Ramos (cell line): ENCODE measurements around the gene TSPAN9.

Experiments used
- in situ Hi-C: fragments of 300-500 bp; cut with MboI; formaldehyde crosslinking; loops from one replicate; pipeline ENCODE4 v1.14.3; 2022; ENCODE audit warnings: low sequenced_read_pairs; ENCODE audit not compliant: unreplicated experiment

Gene TSPAN9

DNA sequence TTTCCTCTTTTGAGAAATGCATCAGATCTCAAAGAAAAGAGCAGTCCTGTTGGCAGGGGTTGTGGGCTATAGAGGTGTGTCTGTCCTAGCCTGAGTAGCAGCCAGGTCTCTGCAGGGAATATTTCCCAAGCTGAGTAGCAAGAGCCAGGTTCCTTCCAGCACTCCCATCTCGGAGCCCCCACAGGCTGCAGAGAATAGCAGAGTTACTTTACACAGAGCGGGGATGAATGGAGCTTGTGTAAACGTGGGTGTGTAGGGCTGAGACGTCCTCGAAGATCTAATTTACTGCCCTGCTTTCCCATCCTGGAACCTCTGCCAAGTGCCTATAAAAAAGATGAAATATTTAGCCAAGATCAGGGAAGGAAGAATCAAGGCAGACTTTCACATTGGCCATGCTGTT is 156.6 kb downstream of the TSPAN9 start:
- in situ Hi-C loops = no loop called here

DNA sequence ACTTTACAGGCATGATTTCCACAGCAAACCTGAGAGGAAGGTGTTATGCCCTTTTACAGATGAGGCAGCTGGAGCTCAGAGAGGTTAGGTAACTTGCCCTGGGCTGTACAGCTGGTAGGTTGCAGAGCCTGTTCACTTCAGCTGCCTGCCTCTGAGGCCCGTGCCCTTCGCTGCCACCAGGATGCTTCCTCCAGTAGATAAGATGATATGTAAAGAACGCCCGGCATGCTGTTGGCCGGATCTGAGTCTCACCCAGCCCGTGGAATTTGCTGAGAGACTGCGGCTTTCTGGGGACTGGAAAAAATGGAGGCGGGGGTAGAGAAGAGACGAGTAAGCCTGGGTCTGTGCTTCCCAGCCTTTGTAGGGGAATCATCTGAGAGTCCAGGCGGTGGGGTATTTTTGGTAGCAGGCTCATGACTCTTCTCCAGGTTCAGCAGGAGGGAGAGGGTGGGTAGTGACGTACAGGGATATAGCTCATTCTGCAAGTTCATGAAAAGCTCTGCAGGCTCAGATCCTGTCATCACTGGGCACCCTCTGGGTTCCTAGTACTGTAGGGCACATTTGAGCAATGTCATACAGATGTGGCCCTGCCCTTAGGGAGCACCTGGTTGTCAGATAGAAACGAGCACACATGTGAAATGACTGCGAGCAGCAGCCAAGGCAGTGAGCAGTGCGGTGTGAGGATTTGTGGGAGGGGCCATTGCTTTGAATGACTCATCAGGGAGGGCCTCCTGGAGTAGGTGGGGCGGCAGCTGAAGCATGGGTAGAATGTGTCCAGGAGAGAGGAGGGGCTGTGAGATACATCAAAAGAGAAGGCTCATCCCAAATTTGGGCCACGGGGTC is 159.4 kb downstream of the TSPAN9 start:
- in situ Hi-C loops = no loop called here

DNA sequence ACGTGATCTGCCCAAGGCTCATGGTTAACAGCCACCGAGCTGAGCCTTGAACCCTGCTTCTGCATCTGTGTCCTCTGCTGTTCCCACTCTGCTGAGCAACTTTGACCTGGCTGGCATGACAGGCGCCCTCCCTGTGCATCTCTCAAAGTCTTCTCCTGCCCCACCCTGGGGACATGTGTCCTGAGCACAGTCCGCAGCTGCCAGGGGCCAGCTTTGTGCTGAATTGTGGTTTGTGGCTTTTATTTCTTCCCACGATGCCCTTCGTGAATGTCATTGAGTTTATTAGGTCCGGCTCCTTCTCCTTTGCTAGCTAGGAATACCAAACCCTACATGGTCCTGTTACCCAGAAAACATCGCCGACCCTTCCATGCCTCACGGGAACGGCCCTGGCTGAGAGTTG is 161.0 kb downstream of the TSPAN9 start:
- in situ Hi-C loops = no loop called here

GRCh38 chr12:3241621-3242020 is 164.4 kb downstream of the TSPAN9 start:
- in situ Hi-C loops = no loop called here

GRCh38 chr12:3242199-3242863 is 165.2 kb downstream of the TSPAN9 start:
- in situ Hi-C loops = no loop called here

- in situ Hi-C loops = no loop called here
Observed at GRCh38 chr12:3243376-3244084, 166.4 kb downstream of the TSPAN9 start.

DNA sequence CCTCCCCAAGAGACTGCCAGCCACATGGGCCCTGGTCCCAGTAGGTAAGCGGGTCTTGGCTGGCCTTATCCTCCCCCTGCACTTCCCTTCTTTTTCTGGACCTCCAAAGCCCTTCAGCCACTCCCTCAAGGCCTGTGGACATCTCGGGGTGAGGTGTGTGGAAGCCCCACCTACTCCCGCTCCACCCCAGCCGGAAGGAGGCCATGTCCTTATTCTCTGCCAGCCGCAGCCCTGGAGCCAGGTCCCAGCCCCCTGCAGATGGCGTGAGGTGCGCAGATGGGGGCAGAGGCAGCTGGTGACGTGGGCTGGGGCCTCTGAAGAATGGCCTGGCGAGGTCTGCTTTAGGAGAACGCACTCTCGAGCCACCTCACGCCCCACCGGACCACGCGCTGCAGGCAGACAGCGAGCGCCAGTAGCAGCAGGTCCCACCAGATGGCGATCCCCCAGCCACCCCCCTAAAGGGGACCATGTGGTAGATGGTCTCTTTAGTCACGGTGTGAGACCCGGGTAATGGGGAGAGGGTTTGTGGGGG is 167.1 kb downstream of the TSPAN9 start:
- in situ Hi-C loops = no loop called here

DNA sequence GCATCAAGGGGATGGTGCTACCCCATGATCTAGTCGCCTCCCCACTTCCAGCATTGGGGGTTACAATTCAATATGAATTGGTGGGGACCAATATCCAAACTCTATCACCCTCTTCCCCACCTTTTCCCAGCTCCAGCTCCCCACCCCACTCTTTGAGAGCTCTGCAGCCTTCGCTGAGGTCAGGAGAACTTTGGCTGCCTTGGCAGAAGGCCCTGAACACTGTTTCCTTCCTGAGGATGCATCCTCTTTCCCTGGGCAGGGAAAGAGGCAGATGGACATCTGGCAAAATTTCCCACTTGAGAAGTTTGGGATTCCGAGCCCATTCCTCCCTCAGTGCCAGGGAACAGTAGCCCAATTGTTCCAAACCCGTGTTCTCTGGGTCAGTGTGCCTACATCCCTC is 169.1 kb downstream of the TSPAN9 start:
- in situ Hi-C loops = no loop called here

DNA sequence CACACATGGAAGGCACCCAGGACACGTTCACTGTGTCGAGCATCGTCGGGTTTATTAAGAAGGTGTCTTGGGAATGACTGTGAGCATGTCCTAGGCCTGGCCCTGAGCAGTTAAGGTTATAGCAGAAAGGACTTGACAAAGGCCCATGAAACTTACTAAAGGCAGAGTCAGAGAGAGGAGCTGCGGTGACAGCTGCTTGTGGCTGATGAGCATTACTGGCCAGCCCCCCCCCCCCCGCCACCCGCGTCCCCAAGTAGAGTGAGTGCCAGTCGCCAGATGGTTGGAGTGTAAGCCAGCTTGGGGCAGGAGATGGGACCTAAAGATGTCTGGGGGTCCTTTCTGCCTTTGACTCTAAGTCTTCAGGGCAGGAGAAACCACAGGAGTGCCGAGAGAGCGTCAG is 169.9 kb downstream of the TSPAN9 start:
- in situ Hi-C loops = no loop called here

DNA sequence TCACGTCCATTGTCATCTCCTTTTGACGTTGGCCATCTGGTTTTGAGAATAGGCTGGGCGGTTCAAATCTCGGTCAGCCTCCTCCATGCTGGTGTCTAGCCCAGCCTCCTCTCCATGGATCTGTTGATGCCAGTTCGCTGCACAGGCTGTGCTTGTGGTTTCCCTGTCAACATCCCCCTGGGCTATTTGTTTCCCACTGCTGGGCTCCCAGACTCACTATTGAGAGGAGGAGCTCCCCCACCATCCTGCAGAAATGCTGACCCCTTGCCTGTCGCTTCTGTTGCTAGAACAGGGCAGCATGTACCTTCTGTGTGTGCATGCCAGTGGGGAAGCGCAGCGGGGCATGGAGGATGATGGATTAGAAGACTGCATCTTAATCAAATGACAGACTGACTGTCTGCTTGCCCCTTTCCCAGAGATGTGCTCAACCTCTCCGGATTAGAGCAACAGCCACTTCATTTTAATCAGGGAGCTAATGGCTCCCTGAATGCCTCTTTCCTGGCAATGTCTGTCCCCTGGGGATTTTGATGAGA is 170.5 kb downstream of the TSPAN9 start:
- in situ Hi-C loops = no loop called here

DNA sequence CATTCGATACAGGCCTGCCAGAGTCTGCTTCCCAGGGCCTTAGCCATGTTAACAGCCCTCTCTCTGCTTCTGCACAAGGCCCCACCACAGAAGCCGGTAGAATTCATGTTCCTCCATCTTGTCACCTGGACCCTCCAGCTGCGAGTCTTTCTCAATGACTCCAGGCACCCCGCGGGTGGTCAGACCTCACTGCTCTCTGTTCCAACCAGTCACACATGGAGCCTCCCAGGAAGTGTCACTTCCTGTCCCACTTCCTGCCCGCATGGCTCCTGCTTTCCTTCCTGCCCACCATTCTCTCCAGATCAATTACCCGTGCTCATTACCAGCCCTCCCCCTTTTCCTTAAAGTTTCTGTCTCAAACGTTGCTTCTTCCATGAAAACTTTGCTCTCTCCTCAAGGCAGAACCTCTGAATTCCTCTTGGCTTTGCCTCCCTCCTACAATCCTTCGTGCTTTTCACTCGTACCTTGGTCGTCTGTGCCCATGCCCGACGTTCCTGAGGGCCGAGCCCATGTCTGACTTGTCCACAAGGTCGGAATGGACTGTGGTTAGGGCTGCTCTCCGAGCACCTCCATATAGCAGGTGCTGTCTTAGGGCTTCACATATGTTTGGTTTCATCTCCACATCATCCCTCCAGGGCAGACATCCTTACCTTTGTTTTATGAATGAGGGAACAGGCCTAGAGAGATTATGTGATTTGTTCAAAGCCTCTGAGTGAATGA is 172.1 kb downstream of the TSPAN9 start:
- in situ Hi-C loops = no loop called here

DNA sequence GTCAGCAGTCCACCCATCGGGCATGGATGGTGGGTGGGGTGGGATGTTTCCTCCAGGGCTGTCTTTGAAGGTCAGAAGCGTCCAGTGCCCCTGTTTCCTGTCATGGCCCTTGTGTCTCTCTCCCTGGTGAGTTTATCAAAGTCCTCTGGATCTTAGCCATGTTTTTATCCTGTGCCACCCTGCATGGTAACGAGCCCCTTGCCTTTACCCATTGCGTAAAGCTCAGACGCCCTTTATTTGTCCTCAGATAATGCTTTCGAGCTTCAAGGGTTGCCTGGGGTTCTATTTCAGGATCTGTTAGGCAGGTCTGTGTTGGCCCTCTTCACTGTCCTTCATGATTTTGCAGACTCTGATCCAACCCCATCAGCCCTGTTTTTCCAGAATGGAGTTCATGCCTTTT is 172.9 kb downstream of the TSPAN9 start:
- in situ Hi-C loops = no loop called here

GRCh38 chr12:3250576-3250975 is 173.4 kb downstream of the TSPAN9 start:
- in situ Hi-C loops = no loop called here

DNA sequence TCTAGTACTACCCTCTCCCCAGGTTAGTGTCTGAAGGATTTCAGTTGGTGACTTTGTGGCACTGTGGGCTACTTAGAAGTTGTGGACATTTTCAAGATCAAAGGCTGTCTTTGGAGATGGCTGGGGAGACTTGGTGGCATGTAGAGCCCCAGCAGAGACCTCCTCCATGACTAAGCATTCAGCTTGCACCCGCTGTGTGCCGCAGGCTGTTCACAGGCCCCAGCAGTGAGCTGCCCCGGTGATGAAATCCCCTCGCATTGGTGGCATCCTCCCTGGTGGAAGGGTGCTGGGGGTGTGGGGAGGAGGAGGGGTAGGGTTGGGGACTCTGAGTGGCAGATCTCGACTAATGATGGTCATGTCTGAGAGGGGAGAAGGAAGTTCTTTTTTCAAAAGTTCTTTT is 173.9 kb downstream of the TSPAN9 start:
- in situ Hi-C loops = no loop called here

GRCh38 chr12:3251691-3252090 is 174.5 kb downstream of the TSPAN9 start:
- in situ Hi-C loops = no loop called here

DNA sequence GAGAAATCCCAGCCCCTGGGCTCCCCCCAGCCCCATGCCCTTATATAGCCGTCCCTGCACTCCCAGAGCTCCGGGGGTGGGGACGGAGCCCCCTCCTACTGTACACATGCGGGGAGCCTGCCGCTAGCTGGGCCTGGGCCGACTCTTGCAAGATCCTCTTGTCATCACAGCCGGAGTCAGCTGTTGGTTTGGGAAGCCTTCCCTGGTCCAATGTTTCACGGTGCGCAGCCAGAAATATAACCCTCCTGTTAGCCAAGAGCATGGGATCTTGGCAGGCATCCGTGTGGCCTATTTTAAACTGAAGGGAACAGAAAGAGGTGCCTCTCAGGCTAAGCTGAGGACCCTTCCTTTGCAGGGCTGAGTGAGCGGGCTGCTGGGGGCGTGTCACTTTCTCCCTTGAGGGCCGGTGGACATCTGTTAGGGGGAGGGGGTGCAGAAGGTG is 175.3 kb downstream of the TSPAN9 start:
- in situ Hi-C loops = no loop called here

GRCh38 chr12:3253682-3254275 is 176.6 kb downstream of the TSPAN9 start:
- in situ Hi-C loops = no loop called here

- in situ Hi-C loops = no loop called here
Observed at GRCh38 chr12:3255057-3255456, 177.9 kb downstream of the TSPAN9 start.

- in situ Hi-C loops = no loop called here
Observed at GRCh38 chr12:3256103-3256631, 179.0 kb downstream of the TSPAN9 start.
